GM18526 (cell line): Measurements from ENCODE around the gene TUBA1A.

Source experiments
- POLR2A ChIP-seq: IDR thresholded peaks from 3 replicates; pipeline ENCODE4 v1.6.1; 2011; ENCODE audit not compliant: insufficient read length; ENCODE audit errors: extremely low read depth

Gene TUBA1A

DNA sequence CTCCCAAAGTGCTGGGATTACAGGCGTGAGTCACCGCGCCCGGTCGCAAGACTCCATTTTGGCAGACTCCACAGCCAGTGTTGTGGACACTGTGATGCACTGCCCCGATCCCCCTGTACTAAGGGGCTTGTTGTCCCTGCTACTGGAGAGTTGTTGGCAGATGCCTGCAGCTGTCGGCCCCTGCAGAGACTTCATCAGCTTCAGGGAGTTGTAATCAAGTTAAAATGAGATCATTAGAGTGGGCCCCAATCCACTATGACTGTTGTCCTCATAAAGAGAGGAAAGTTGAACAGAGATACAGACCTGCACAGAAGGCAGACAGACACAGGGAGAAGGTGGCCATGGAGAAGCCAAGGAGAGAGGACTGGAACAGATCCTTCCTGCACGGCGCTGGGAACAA, 23.7 kb upstream of the TUBA1A start:
- TF ChIP-seq POLR2A, result no peak

GRCh38 chr12:49208676-49209075, 19.8 kb upstream of the TUBA1A start:
- no peak for TF ChIP-seq POLR2A

GRCh38 chr12:49208146-49208545, 19.3 kb upstream of the TUBA1A start:
- TF ChIP-seq POLR2A, result no peak

DNA sequence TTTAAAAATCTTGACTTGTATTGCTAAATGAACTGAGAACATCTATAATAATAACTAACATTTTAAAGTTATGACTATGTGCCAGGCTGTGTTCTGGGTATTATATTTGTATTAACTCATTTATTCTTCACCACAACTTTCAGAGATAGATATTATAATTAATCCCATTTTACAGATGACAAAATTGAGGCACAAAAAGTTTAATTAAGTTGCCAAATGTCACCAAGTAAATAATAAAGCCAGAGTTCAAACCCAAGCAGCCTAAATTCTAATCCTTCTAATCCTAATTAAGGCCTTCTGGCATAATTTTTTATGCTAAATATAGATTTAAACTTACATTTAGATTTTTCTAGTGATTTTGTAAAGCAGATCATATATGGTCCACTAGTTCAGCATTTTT, 17.5 kb upstream of the TUBA1A start:
- TF ChIP-seq POLR2A, result no peak

GRCh38 chr12:49201595-49202295, 12.9 kb upstream of the TUBA1A start:
- no peak for TF ChIP-seq POLR2A

- no peak for TF ChIP-seq POLR2A
These were observed 12.2 kb upstream of the TUBA1A start for GRCh38 chr12:49200919-49201594.

DNA sequence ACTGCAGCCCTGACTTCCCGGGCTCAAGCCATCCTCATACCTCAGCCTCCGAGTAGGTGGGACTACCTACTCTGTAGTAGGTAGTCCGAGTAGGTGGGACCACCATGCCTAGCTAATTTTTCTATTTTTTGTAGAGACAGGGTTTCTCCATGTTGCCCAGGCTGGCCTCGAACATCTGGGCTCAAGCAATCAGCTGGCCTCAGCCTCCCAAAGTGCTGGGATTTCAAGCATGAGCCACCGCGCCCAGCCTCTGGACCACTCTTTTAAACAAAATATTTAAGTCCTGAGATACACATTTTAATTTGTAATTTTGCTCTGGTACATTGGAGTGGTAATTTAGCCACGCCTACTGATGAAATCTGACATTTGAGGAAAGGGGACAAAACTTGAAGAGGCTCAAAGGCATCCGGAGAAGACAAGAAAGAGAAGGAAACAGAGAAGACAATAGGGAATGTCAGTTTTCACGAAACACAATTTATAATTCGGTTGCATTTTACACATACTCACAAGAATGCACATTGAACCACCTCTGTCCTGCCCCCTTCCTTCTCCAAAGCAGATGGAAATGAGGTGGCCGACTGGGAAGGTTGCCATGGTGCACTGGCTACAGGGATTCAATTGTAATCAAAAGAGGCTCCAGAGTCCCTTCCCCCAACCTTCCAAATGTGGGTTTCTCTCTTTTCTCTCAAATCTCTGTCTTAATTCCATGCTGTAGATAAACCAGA, 9.7 kb upstream of the TUBA1A start:
- no peak for TF ChIP-seq POLR2A

DNA sequence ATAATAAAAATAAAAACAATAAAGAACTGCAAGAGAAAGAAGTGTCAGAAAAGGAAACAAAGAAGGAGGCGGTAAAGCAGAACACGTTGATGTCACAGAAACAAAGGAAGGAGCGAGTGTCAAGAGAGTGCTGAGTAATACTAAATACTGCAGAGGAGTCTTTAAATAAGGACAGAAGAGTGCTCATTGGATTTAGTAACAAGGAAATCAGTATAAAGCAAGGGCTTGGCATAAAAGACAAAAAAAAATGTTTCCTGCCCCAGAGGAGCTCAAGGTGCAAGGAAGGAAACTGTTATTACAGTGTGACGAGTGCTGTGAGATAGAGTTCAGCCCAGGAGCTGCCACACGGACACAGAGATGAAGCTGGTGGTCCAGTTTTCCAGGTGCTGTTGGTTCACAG, 8.4 kb upstream of the TUBA1A start:
- no peak for TF ChIP-seq POLR2A

DNA sequence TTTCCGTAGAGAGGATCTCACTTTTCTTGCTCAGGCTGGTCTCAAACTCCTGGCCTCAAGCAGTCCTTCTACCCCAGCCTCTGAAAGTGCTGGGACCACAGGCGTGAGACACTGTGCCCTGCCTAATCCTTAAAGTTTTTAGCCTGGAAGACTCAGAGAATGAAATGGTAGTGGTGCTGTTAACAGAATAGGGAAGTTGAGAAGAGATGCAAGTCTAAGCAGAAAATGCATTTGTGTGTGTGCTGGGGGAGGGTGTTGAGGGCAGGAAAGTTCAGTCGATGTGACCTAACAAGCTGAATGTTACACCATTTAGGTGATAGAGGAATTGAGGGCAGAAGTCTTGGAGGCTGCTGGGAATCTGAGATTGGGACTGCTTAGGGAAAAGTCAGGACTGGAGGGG, 6.9 kb upstream of the TUBA1A start:
- TF ChIP-seq POLR2A, result no peak

- no peak for TF ChIP-seq POLR2A
These were observed 2.1 kb upstream of the TUBA1A start for GRCh38 chr12:49190974-49191373.

GRCh38 chr12:49189731-49190716, 1.1 kb upstream of the TUBA1A start:
- no peak for TF ChIP-seq POLR2A

DNA sequence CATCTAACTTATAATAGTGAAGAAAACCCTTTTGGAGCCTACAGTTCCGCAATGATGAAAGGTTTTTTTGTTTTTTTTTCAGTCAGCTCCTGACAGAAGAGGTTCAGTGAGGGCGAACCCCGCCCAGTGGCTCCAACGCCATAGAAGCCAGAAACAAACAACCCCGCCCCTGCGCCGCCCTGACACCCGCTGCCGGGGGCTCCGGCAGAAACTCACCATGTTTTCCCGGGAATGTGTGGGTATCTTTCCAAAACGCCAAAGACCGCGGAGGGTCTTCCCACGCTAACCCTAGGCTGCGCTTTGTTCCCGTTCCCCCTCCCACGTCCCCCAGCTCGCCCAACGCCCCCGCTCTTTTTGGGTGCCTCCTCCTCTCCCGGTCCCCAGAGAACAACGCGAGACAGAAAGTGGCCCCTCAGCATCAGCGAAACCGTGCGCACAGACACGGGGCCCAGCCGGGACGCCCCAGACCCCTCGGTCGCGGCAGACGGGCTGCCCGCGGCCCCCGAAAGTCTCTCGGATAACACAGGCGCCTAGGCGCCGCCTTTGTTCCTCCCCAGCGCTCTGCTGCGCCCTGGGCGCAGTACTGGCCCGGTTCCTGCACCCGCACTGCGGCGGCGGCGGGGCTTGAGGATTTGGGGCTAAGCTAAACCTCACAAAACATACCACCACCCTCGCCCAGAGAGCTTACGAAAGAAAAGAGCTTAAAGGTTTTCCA, 522 bp downstream of the TUBA1A start:
- TF ChIP-seq POLR2A, result no peak

GRCh38 chr12:49187184-49187583, 1.7 kb downstream of the TUBA1A start:
- no peak for TF ChIP-seq POLR2A

- no peak for TF ChIP-seq POLR2A
These were observed 14.7 kb downstream of the TUBA1A start for GRCh38 chr12:49174218-49174617.
